NCI-H82 treated with DMSO at 0.1 percent for 48 hours (cell line): Measurements from ENCODE around the gene MICALL1.
A peak's percentile ranks its signal among the peaks of the same experiment; 100 is the strongest.

ENCODE experiments used
- DNase-seq: peaks from one replicate; lab custom pipeline; 2025; ENCODE audit not compliant: unreplicated experiment; lab: John Stamatoyannopoulos, UW

MICALL1 gene

DNA sequence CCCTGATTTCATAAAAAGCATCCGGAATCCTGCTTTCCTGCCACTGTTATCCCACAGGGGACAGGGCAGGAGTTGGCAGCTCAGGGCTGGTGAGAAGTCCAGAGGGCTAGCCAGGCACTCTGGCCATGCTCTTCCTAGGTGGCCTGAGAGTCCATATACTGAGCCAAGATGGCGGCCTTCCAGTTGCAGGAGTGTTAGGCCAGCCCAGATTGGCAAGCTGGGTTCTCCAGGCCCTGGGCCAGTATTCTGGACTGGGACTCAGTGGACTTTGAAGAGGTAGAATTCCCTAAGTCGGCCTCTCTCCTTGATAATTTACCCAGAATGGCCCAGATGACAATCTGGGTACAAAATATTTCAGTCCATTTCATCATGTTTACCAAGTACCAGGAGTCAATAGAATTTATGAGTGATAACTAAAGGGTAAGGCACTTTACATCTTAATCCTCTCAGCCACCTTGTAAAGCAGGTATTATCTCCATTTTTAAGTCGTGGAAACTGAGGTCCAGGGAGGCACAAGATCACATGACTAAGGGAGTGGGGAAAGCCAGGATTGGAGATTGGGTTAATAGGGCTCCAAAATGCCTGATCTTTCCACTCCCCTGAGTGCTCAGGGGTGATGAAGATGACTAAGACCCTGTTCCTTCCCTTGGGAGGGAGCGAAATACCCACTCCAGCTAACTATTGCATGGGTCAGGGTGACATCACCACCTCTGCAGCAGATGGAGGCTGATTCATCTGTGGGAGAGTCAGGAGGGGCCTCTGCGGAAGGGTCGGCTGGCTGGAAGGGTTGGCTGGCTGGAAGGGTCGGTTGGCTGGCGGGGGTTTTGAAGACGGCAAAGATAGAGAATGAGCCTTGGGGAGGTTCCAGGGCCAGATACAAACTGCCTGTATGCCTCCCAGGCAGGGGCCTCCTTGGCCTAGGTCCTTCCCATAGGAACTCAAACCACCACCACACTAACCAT is 1.2 kb upstream of the MICALL1 start:
- peak; percentile 6 for DNase-seq

GRCh38 chr22:37906364-37907008 is 389 bp downstream of the MICALL1 start:
- no peak for DNase-seq

GRCh38 chr22:37907036-37907954 is 1.2 kb downstream of the MICALL1 start:
- DNase-seq = no peak

GRCh38 chr22:37909766-37910165 is 3.7 kb downstream of the MICALL1 start:
- no peak for DNase-seq

DNA sequence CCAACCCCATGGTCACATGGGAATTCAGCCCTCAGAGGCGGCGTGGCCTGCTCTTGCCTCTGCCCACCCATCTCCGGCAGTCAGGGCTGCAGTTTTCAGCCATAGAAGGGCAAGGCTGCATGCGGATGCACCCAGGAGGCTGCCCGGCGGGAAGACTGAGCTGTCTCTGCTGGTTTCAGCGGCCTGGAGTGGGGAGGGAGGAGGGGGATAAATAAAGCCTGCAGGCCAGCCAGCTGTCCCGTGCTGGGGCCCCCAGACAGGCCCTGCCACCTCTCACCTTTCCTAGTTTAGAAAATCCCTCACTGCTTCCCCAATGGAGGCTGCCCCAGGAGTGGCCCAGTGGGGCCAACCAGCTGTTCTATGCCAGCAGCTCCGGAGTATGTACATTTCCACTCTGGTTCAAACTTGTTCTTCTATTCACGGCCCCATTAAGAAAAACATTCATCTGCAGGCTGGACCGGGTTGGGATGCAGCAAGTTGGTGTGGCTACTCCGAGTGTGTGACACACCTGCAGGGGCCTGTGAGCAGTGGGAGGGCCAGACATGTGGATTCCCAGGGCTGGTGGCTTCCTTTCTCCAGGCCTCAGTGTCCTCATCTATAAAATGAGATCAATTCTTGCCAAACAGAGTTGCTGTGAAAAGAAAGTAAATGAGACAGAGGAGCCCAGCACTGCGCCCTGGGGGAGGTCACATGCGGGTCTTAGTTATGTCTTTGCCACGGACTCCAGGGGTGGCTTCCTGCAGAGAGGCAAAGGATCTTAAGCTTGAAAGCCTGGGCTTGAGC is 5.0 kb downstream of the MICALL1 start:
- no peak for DNase-seq

DNA sequence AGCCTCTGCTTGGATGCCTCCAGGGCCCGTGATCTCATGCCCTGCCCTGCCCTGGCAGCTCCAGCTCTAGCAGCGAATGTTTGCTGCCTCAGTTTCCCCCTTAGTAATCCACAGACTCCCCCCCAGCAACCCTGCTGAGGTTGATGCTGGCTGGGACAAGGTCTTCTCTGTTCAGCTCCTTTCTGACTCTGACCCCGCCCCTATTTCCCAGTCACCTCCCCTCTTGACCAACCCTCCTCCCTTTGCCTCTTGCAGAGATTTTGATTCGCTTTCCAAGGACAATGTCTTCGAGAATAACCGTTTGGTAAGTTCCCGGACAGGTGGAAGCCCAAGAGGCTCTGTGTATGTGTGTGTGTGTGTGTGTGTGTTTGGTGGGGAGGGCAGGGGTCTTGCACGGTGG is 5.6 kb downstream of the MICALL1 start:
- no peak for DNase-seq

DNA sequence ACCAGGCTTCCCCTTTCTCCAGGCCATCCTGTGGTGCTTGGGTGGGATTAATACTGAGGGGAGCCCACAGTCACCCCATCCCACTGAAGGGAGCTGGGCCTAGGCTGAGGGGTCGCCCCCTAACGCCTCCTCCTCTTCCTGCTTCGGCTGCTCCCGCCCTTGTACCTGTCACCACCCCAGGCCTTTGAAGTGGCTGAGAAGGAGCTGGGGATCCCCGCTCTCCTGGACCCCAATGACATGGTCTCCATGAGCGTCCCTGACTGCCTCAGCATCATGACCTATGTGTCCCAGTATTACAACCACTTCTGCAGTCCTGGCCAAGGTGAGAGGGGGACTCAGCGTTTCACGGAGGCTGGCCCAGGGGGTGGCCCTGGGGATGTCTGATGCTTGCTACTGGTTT is 6.1 kb downstream of the MICALL1 start:
- no peak for DNase-seq

DNA sequence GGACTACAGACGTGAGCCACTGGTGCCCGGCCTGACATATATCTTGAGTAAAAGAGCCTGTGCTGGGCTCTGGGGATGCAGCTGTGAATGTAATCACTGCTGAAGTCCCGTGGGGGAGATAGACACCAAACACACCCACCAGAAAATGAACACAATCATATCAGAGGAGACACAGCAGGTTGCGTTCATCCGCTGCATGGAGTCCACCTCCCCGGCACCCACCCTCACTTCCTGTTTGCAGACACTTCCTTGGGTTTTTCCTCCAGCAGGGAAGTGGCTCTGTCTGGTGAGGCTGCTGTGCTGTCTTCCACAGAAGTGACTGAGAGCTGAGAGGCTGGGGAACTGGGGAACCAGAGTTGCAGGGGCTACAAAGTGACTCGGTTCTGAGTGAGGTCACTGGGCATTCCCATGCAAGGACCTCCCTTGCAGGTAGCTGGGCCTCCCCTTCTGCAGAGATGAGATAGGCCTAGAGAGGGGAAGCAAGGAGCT is 7.2 kb downstream of the MICALL1 start:
- DNase-seq = no peak

DNA sequence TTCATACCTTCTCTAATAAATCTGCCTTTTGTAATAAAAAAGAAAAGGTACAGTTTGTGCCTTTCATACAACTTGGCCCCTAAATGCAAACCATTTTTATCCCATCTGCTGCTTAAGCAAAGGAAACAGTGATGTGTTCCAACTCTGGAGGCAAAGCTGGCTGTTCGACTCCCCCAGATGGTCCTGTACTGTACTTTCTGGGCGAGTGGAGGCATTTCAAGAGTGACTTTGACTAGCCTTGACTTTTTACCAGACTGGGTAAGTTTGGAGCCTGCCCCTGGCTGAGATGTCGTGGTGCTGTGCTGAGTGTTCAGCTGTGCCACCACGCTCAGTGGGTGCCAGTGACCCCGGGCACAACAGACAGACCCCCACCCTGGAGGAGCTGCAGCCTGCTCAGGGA is 10.2 kb downstream of the MICALL1 start:
- DNase-seq = no peak

- DNase-seq = no peak
Observed at GRCh38 chr22:37917874-37918548, 11.9 kb downstream of the MICALL1 start.

GRCh38 chr22:37918580-37919270 is 12.6 kb downstream of the MICALL1 start:
- no peak for DNase-seq

GRCh38 chr22:37920126-37920525 is 14.0 kb downstream of the MICALL1 start:
- no peak for DNase-seq

GRCh38 chr22:37922191-37922590 is 16.1 kb downstream of the MICALL1 start:
- no peak for DNase-seq

DNA sequence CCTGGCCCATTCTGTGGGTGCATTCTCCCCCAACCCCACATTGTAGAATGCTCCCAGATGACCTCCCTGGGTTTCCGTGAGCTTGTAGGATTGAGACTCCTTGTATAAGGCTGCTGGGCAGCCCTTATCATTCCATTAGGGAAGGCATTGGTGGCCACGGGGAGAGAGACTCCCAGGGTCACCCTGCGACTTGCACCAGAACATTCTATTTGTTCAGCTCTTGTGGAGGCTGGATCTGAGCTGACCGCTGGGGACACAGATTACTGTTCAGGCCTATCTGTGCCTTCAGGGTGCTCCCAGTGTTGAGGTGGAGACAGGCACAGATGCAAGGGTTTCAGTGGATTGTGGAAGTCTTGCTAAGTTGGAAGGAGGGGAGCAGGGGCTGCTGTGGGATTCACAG is 17.8 kb downstream of the MICALL1 start:
- DNase-seq = no peak

GRCh38 chr22:37924386-37925065 is 18.4 kb downstream of the MICALL1 start:
- no peak for DNase-seq

DNA sequence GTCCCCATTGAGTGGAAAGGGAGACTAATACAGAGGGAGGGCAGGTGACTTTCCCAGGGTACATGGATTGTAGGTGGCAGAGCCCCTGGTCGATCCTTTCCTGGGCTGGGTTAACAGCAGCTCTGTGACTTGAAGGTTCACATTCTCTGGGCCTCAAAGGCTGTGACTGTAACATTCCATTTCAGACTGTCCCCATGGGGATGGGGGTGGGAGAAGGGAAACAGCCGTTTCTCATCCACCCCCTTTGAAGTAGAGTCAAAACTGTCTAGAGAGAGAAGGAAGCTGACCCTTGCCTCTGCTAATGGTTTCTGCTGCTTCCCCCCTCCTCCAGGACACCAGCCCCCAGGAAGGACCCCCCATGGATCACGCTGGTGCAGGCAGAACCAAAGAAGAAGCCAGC is 19.2 kb downstream of the MICALL1 start:
- DNase-seq = no peak

- DNase-seq = no peak
Observed at GRCh38 chr22:37925767-37926166, 19.7 kb downstream of the MICALL1 start.

DNA sequence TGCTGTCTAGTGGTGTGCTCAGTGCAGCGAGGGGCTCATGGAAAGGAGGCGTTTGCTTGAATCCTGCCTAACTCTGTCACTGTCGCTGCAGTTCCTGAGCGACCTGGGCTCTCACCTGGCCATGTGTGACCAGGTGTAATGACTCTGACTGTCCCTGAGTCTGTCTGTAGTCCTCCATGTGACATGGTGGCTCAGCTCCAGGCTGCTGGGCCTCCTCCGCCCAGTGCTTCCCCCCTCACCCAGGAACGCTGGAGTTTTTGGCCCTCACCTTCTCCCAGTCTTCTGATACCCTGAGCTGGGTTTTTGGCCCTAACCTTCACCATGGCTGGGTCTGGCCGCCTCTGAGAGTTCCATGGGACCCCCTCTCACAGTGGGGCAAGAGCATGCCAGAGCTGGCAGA is 20.3 kb downstream of the MICALL1 start:
- no peak for DNase-seq
